SKM-1 (cell line): Measurements from ENCODE around the gene GJD4.

Source experiments
- DNase-seq: peaks from one replicate; lab custom pipeline; 2025; ENCODE audit not compliant: unreplicated experiment; lab: John Stamatoyannopoulos, UW

Gene GJD4

DNA sequence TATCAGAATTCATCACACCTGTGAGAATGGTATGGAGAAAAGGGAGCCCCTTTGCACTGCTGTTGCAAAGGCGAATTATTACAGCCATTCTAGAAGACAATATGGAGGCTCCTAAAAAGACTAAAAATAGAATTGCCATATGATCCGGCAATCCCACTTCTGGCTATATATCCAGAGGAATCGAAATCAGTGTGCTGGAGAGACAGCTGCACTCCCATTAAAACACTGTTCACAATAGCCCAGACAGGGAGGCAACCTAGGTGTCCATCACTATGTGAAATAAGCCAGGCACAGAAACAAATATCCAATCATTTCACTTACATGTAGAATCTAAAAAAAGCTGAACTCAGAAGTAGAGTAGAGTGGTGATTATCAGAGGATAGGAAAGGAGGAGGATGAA lies 26.0 kb upstream of the GJD4 start:
- DNase-seq = no peak

DNA sequence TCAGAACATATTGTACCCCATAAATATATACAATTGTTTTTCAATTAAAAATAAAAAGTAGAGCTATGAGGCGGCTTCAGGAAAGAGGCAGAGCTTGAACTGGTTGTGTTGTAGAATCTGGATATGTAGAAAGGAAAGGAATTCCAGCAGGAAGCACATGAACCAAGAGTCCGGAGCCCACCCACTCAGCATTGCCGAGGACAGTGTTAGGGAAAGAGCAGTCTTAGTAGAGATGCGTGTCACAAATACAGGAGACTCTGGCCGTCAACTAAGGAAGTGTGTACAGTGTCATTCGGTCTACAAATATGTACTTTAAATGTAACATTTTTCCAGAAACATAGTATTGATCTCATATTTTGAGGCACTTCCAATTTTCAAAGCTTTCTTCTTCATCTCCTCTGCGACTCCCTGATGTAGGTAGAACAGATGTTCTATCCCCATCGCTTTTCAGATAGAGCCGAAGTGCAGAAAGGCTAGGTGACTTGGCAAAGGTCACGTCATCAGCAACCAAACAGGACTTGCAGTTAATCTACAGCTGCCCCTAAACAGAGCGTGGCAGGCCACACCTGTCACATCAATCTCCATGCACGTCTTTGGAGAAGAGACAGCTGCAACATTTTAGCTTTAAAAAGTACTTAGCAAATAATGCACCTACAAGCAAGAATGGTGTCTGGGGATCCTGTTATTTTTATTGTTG lies 25.3 kb upstream of the GJD4 start:
- no peak for DNase-seq

DNA sequence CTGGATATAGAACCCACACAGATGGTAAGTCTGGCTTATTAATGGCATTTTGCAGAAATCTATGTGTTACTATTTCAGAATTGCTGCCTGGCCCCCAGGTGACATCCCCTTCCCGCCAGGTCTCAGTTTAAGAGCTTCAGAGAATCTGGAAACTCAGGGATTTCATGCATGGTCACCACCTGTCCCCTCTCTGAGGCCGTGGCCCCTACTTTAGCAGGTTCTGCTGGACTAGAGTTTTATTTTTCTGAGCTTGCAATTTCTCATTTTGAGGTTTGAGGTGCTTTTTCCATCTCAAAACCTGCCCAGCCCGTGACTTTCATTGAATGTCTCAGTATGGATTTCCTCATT lies 24.7 kb upstream of the GJD4 start:
- DNase-seq = no peak

DNA sequence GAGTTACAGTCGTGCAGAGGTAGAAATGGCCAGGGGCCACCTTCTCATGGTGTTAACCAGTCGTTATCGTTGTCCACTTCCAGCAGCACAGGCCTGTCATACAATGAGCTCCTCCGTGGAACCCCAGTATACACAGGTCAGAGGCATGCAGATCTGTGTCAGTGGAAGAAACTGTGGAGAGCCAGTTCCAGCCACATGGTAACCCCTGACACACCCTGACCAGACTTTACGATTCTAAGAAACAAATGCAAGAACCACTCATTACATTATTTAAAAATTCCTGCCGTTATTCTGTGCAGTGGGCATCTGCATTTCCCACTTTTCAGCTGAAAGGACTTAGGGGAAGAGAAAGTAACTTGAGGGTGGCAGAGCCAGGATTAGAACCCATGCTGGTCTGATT lies 23.5 kb upstream of the GJD4 start:
- no peak for DNase-seq

DNA sequence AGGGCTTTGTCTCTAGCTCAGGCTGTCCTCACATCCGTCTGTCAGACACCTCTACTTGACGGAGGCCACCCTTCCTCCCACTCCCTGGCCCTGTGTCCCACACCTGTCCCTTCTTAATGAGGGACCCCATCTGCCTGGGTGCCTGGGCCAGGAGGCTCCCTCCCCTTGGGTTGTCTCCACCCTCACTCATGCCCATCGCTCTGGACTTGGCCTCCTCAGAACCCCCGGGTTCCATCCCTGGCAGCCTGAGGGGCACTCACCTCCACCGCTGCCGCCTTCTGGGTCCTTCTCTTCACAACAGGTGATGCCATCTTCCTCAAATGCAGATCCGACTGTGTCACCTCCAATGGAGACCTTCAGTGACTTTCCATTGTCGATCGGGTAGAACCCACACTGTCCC lies 20.2 kb upstream of the GJD4 start:
- no peak for DNase-seq

DNA sequence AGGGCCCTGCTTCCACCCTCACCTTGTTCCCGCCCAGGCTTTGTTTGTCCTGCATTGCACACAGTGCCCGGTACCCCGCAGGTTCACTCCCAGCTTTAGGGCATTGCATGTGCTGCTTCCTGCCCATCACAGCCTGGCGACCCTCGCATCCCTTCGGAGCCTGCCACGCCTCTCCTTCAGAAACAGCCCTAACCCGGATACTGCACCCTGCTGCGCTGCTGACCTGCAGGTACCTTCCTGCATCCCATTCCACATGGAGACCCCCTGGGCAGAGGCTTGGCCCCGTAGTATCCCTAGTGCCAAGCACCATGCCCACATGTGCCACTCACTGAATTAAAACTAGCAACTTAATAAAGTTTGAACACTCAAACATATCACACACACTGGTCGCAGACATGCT lies 19.8 kb upstream of the GJD4 start:
- DNase-seq = no peak

DNA sequence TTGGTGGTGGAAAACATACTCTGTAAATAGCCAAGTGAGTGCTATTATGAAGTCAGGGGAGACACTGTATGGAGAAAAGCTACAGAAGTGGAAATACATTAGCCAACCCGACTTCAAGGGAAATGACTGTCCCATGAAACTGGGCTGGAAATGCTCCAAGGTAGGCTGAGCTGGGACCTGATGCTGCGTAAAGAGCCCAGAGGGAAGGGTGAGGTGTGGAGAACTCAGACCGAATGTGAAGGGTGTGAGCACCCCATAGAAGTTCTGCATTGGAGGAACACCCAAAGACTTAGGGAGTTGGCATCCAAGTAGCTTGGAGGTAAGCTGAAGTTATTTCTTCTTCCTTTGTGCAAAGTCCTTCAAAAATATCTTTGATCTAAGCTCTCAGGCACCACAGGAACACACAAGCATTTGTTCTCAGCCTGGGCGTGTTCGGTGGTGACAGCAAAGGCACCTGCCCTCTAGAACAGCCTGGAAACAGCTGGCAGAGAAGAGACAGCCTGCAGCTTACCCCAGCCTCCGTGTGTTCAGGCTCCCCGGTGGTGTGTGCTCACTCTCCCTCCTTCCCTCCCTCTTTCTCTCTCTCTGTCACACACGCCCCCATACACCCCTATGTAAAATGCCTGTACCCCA lies 19.1 kb upstream of the GJD4 start:
- DNase-seq = no peak

DNA sequence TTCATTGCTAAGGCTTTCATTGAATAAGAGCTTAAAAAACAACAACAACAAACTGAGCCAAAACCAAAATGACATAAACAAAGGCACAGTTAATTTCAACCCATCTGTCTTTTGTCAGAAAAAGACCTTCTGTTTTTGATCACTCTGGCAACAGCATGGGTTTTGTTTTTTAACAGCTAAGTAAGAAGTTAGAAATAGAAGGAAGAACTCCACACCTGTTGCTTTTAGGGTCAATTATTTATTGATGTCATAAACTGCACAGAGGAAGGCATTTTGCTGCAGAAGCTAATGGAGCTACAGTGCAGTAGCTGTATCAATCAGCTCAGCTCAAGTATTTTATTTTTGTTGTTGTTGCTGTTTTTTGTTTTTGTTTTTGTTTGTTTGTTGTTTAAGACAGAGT lies 16.3 kb upstream of the GJD4 start:
- DNase-seq = no peak

DNA sequence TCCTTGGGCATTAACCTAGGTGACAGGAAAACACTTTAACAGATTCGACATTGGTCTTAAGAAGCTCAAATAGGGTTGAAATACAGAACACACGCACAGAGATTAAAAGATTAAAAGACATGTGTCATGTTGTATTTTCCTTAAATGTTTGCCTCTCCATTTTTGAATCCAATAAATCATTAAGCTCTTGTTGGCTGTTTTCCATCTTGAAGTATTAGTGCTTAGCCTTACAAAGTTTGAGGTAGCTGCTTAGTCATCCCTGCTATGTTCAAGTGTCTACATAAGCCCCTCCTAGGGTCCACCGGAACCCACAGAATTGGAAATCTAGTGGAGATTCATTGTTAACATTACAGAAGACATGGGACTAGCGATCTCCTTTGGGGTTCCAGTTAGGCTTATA lies 12.7 kb upstream of the GJD4 start:
- no peak for DNase-seq

DNA sequence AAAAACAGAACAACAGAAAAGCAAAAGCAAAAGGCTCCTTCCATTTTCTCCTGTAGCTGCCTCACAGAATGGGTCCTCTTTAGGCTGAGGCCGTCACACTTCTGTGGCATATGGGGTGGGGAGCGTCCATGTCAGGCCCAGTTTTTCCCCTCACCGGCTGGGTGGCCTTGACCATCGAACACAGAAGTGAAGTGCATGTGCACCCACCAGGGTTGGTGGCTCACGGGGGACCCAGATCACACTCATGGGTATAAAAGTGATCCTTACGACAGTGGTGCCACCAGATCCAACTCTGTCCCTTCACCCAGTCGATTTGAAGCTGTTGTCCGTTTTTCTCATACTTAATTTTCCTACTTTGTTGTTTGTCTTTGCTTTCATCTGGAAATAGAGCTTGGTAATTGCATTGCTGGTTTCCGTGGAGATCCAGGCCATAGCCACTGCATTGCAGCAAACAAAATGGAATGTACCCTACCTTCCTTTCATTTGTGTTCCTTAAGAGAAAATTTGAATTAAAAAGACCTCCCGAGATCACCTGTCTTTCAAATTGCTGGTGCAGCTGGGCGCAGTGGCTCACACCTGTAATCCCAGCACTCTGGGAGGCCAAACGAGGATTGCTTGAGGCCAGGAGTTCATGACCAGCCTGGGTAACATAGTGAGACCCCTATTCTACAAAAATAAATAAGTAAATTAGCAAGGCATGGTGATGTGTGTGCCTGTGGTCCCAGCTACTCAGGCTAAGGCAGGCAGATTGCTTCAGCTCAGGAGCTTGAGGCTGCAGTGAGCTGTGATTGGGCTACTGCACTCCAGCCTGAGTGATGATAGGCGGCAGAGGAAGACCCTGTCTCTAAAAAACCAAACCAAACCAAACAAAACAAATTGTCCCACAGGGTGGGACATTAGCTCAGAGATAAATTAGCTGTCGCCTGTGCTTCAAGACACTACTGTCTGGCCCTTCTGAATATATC lies 10.7 kb upstream of the GJD4 start:
- DNase-seq = no peak

DNA sequence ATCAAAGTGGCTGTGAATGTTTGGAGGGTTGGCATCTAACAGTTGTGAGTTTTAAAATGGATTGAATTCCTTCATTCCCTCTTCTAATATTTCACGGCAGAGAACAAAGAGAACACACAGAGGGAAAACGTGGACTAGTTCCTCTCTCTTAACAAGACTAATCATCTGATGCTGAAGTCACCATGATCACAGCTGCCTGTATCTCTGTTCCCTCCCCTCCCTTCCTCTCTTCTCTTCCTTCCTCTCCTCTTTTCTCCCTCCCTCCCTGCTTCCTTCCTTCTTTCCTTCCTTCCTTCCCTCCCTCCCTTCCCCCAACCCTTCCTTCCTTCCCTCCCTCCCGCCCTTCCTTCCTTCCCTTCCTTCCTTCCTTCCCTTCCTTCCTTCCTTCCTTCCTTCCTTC lies 10.0 kb upstream of the GJD4 start:
- no peak for DNase-seq

DNA sequence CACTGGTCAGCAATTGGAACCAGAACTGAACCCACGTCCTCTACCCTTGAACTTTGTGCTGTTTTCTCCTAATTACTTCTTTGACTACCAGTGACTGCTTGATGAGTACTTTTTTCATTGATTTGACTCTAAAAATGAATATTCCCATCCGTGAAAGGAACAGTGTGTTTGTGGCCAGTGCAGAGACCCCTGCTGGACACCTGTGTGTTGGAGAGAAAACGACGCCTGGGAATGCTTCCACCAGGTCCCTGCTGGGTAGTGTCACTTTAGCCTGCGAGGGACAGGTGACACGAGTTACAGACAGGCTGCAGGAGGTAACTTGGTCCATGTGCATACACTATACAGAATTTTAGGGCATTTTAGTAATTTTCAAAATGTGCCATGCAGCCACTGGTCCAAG lies 6.8 kb upstream of the GJD4 start:
- DNase-seq = no peak

DNA sequence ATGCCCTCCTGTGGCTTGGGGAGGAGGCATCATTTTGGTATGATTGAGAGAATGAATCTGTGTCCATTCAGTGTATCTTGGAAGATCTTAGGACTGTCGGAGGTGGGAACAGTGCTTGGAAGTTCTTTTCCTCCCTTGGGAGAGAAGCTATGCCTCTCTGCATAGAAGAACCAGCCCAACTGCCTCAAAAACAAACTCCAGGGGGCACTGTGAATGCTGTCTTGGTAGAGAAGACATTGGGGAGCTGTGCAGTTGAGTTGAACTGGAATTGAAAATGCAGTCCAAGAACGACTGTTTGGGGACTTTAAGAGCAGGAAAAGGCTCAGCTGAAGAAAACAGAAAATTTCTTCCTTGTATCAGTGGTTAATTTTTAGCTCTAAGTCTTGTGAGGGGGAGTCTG lies 4.9 kb upstream of the GJD4 start:
- DNase-seq = no peak

DNA sequence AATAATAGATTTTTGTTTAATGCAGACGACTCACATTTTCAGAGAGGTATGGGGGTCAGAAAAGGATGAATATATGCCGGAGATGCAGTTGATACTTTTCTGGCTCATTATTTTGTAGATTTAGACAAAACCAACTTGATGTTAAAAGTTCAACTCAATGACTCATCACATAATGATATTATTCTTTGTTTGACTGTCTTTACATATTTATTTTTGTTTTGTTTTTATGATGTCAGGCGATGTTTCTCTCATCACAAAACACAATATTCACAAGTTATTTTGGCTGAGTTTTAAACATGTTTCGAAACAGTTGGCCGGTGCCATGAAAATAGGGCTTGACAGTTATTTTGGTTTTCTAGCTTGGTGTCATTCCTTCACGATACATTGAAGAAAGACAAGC lies 1.3 kb downstream of the GJD4 start:
- no peak for DNase-seq

DNA sequence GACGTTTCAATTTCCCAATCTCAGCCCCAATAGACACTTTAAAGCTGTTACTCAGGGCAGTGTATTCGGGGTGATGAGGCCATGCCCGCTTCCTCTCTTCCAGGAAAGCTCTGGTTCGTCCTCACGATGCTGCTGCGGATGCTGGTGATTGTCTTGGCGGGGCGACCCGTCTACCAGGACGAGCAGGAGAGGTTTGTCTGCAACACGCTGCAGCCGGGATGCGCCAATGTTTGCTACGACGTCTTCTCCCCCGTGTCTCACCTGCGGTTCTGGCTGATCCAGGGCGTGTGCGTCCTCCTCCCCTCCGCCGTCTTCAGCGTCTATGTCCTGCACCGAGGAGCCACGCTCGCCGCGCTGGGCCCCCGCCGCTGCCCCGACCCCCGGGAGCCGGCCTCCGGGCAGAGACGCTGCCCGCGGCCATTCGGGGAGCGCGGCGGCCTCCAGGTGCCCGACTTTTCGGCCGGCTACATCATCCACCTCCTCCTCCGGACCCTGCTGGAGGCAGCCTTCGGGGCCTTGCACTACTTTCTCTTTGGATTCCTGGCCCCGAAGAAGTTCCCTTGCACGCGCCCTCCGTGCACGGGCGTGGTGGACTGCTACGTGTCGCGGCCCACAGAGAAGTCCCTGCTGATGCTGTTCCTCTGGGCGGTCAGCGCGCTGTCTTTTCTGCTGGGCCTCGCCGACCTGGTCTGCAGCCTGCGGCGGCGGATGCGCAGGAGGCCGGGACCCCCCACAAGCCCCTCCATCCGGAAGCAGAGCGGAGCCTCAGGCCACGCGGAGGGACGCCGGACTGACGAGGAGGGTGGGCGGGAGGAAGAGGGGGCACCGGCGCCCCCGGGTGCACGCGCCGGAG lies 2.6 kb downstream of the GJD4 start:
- no peak for DNase-seq

DNA sequence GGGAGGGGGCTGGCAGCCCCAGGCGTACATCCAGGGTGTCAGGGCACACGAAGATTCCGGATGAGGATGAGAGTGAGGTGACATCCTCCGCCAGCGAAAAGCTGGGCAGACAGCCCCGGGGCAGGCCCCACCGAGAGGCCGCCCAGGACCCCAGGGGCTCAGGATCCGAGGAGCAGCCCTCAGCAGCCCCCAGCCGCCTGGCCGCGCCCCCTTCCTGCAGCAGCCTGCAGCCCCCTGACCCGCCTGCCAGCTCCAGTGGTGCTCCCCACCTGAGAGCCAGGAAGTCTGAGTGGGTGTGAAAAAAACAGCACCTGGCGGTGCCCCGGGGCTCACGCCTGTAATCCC lies 3.2 kb downstream of the GJD4 start:
- no peak for DNase-seq

DNA sequence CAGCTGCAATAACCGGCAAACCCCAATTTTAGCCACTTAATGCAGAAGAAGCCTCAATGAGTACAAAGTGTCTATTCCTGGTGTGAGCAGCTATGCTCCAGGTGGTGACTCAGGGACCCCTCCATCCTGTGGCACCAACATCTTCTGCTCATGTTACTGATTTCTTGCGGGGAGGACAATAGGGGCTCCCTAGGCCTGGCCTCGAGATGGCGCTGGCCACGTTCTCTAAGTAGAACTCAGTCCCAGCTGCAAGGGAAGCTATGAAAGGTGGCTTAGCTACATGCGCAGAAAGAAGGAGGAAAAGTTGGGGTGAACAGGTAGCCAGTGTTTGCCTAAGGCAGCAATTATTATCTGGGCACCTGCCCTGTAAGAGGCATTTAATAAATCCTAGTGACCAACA lies 6.6 kb downstream of the GJD4 start:
- DNase-seq = no peak

DNA sequence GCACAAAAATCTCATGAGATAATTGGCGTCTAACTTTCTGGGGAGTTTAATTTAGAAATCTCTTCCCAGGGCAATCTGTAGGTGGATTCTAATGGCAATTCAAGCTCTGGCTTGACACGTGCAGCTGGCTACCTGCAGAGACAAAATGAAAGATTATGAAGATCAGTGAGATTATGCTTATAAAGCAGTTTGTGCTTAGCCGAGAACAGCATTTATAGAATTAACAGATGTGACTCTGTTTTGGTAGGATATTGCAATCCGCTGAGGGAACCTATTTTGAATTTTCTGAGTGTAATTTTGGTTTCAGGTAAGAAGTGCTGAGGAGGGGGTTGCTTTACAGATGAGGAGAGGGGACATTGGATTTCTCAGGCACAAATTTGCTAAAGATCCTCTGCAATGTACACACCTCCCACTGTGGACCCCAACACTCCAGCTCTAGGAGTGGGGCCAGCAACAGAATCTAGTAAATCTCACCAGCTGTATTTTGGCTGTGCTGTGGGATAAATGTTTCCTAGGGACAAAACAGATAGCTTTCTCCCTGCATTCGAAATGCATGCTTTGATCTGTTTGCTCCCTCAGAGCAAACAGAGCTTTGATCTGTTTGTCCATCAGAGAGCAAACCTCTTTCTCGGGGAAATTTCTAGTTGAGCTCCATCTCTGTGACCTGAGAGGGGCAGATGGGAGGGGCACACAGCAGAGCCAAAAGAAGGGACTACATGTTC lies 7.4 kb downstream of the GJD4 start:
- no peak for DNase-seq

DNA sequence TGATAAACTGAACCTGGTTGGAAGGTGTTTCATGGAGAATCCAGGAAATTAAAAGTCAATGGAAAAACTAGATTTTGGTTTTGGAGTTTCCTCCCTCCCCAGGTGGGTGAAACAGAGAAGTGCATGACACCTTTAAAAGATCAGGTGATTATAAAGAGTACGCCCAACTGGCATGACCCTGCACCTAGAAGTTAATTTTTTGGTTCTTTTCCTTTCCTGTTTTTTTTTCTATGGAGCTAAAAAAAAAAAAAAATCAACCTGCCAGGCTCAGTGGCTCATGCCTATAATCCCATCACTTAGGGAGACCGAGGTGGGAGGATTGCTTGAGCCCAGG lies 7.9 kb downstream of the GJD4 start:
- no peak for DNase-seq

DNA sequence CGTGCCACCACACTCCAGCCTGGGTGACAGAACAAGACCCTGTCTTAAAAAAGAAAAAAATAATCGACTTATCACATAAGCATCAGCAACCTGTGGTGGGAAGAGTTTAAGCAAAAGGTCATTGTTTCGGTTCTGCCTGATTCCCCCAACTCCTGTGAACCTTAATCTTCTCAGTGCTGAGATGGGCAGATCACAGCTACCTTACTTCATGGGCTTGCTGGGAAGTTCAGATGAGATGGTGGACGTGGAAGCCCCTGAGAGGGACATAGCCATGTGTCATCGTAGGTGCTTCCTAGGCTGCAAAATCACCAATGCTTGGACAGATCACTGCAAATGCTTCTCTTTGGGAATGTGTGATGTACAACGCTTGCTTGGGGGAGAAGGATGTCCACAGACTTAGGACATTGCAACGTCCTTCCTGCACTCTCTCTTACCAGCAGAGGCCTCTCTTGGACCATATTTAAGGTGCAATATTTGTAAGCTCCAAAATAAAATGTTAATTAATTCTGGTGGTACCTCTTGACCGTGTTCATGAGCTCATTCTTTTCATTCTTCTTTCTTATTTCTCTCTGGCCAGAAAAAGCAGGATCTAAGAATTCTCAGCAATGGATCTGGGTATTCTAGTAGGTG lies 8.6 kb downstream of the GJD4 start:
- DNase-seq = no peak
